SW480 (cell line): ENCODE results near the gene EHBP1.
A peak's percentile ranks its signal among the peaks of the same experiment; 100 is the strongest.

Experiments
- DNase-seq: peaks from one replicate; pipeline ENCODE4 v3.0.0-alpha.2; 2016; ENCODE audit warnings: low spot score

EHBP1 gene

DNA sequence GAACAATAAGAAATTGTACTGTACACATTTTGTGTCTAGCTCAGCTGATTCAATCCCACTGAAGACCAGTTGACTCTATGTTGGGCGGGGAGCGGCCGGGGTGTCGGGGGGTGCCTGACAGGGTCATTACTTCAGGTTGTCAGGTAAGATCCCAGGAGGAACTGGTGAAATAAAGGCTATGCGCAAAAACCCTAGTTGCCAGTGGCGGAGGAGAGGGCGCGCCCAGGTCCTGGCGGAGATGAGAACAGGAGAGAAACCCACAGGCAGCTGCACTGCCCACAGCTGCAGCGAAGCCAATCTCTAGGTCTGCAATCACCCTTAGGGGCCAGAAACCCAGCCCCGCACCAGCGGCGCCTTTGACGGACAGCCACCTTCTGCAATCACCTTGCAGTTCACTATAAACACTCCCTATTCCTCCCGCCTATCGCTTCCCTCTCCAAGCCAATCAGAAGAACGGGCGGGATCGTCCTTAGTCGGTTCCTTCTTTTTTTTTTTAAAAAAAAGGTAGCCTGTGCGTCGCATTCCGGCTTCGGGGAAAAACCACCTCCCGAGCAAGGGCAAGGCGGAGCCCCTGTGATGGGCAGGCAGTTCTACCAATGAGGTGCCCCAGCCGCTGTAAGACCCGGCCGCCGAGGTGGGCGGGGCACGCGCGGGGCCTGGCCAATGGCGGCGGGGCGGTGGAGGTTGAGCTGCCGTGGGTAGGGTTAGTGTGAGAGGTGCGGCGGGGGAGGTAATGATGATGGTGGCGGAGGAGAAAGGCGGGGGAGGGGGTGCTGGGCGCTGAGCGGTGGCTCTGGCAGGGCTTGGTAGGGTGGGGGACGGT, at the start of gene EHBP1:
Gene EHBP1 (plus strand): TSS at position 707 of the 823 bp plus-strand sequence. CDS start 1,479 bp downstream, outside the sequence.
- DNase-seq, result peak; percentile 100

DNA sequence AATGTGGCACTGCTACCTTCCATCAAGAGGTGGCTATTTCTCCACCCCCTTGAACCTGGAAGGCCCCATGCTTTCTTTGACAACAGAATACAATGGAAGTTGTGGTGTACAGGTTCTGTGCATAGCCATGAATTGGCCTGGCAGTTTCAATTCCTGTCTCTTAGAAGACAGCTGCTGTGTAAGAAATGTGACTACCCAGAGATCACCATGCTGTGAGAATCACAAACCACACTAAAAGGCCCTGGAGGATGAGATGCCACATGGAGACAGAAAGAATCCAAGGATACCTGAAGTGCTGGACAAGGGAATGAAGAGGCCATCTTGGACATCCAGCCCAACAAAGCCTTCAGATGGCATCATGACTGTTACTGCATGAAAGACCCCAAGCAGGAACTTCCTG, 47.7 kb upstream of the EHBP1 start:
- DNase-seq, result no peak

DNA sequence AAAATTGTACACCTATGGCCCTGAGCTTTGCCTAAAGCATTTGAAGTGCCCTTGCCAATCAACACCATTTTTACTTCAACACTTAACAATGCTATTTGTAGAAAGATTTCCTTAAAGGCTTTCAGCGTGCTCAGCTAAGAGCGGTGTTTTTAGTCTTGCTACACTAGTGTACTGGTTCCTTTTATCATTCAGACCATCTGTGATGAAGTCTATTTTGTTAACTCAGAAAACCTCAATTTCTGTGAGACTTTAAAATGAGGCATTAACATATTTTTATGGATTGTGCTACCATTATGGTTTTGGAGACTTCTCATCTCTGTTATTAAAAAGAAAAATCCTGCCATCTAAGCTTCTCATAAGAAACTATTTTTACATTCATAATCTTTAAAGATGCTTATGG, 46.6 kb upstream of the EHBP1 start:
- DNase-seq, result no peak

DNA sequence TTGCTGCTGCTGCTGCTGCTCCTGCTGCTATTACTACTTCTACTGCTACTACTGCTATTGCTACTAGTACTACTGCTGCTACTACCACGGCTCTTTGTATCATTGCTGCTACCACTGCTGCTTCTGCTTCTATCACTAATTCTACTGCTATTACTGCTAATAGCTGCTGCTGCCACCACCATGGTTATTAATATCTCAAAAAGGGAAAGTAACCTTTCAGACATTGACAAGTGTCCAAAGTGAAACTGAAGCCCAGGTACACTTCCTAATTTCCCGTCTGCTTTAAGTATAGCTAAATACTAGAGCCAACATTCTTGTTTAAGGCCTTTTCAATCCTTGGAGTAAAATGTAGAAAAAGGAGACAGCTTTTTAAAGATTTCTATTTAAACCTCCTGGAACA, 45.4 kb upstream of the EHBP1 start:
- DNase-seq, result no peak

GRCh38 chr2:62660582-62661262, 44.8 kb upstream of the EHBP1 start:
- no peak for DNase-seq

- DNase-seq, result no peak
Measured at GRCh38 chr2:62661263-62661635, 44.3 kb upstream of the EHBP1 start.

DNA sequence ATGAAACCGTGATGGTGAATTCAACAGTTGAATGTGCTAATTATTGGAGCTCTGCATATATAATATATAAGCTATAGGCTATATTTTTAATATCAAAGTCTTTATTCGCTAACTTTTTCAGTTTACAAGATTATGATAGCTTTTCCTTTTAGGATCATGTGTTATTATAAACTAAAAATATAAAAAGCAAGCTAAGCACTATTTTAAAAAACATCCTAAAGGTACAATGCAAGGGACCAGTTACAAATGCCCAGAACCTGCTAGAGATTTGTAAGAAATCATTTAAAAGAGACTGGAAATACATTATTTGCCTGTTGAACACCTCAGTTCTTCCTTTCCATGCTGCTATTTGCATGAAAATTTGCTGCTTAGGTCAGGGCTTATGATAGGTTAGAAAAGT, 43.4 kb upstream of the EHBP1 start:
- no peak for DNase-seq

- no peak for DNase-seq
Measured at GRCh38 chr2:62662554-62662953, 43.0 kb upstream of the EHBP1 start.

DNA sequence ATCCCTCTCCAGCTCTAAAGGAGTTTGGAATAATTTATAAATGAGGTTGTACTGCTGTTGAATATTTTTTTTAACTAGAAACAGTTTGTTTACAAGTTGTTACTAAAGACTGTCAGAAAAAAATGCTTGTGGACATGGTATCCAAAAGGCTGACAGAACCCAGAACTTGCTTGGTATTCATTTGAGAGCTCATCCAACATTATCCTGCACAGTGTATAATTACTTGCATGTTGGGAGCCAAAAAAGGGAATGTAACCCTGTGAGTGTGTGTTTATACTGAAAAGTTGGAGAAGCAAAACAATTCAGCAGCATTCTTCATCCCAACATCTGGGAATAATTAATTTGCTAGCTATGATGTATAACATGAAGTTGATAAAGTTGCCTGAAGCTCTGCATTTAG, 42.1 kb upstream of the EHBP1 start:
- DNase-seq, result no peak

- DNase-seq, result no peak
Measured at GRCh38 chr2:62663920-62664795, 41.4 kb upstream of the EHBP1 start.

DNA sequence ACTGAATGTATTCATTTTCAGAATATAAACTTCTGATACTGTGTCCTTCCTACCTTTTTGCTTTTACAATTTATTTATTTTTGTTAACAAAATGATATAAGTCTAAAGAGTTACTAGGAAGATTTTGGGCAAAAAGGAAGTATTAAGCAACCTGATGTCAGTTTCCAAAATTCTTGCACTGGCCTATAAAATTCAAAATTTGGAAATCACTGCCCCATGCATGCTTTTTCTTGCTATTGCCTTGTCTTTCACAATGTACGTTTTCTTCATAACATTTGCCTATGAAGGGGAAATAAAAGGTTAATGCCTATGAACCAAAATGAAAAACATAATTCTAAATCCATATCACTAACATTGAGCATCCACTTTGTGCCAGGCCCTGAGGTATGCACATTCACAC, 40.1 kb upstream of the EHBP1 start:
- no peak for DNase-seq

GRCh38 chr2:62669180-62669579, 36.3 kb upstream of the EHBP1 start:
- no peak for DNase-seq

GRCh38 chr2:62672601-62673000, 32.9 kb upstream of the EHBP1 start:
- peak; percentile 32 for DNase-seq

DNA sequence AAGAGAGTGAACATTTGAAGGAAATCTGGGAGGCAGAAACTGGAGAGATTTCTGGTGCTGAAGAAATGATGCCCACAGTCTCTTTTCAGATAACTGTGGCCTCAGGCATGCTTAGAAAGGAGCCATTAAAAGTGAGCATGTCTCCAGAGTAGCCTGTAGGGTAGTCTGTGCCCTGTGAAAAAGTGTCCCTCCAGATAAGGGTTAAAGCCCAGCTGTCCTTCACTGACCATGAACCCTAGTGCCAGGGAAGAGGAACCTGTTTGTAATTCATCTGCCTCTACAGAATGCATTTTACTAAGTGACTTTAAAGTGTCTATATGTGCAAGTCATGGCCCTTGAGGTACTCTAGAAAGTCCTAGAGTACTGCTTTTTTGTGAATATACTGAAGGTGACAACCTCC, 30.5 kb upstream of the EHBP1 start:
- no peak for DNase-seq

GRCh38 chr2:62685256-62685655, 20.3 kb upstream of the EHBP1 start:
- no peak for DNase-seq

DNA sequence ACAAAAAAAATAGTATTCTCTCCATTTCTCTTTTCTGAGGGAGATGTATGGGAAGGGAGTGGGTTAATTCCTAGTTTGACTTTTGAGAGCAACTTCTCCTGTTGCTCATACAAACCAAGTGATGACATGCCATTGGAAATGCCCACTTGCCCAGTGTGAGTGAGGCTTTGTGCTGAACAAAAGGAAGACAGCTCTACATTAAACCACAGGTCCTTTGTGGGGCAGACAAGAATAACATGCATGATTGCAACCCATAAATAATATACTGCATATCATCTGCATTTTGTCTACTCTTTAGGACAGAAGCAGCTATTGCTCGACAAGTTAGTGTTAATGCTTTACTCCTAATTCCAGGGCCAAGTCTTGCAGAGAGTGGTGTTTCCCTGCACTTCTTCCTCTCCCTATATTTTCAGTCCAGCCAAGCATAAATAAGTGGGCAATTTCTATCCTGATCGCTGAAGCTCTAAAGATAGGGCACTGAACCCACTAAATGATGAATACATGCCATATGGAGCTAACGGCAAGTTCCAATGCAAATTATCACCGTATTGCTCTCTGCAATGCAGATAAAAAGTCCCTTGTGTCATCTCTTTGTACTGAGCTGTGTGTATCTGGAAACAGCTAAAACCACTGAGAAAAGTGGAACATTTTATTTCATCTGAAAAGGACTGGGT, 19.4 kb upstream of the EHBP1 start:
- no peak for DNase-seq

- no peak for DNase-seq
Measured at GRCh38 chr2:62687636-62688035, 17.9 kb upstream of the EHBP1 start.

DNA sequence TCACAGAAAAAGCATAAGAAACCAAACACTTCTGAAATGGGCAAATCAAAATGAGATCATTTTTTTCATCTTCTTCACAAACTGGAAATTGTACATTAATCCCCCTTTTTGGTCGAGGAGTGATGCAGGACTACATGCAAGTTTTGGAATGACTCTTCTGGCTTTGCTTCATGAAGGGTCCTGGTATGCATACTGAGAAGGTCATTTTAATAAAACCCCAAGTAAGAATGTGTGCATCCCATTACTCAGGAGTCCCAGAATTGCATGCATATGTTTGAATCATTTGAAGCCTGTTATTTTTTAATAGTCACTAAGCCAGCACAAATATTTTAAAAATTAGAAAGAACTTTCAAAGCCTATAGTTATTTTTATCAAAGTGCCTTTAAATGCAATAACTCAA, 16.7 kb upstream of the EHBP1 start:
- no peak for DNase-seq

GRCh38 chr2:62691186-62691585, 14.3 kb upstream of the EHBP1 start:
- no peak for DNase-seq

DNA sequence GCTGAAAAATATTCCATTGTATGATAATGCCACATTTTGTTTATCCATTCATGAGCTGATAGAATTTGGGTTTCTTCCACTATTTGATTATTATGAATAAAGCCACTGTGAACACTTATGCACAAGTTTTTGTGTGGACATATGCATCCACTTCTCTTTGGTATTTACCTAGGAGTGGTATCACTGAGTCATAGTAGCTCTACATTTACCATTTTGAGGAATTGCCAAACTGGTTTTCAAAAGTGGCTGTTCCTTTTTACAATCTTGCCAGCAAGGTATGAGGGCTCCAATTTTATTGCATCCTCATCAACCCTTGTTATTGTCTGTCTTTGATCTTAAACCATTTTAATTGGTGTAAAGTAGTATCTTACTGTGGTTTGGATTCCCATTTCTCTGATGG, 13.3 kb upstream of the EHBP1 start:
- DNase-seq, result no peak

- no peak for DNase-seq
Measured at GRCh38 chr2:62698653-62699052, 6.9 kb upstream of the EHBP1 start.

GRCh38 chr2:62704654-62705006, 883 bp upstream of the EHBP1 start:
- DNase-seq, result no peak
